ENCODE results near the gene INPP5D. TPM values are rescaled to one million over a fixed set of nuclear protein-coding genes. Genes with fewer than 3 reads are reported as not detected.

Gene INPP5D
- total and polyA plus RNA-seq, 2 donors (not counting 3 experiments of a cell fraction or from before 2014, with no cell fraction given) = 13.9 to 46.6 TPM

DNA sequence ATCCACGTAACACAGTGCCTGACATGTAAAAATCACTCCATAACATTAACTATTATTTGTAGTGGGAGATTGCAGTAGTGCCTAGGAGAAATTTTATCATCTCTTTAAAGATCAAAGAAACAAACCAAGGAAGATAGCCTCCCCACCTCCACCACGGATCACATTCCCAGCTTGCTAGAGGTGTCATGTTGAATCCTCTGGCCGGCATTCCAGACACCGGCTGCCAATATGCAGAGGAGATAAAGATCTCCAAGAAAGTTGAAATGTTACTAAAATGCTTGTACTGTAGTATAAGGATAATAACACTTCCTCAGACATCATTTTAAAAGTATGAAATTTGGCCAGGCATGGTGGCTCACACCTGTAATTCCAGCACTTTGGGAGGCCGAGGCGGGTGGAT, 185.3 kb downstream of the INPP5D start:
- POLR2A ChIA-PET = no interaction called here
- no peaks in the 10 kb centered on the region for H3K79me2 ChIP-seq (ENCODE audit: control insufficient read depth, insufficient read depth, low read length)
- H3K27me3 ChIP-seq (ENCODE audit: control insufficient read depth in 2 of 2, insufficient read depth in 2 of 2, low read length in 2 of 2) = no peaks in the 10 kb centered on the region
- no peak for TF ChIP-seq POLR2A (IDR thresholded peaks at IDR 0.05; ENCODE audit: low read depth, low read length)
- no peak for TF ChIP-seq JUN (IDR thresholded peaks at IDR 0.05; ENCODE audit: borderline replicate concordance, insufficient read depth, insufficient read length, low read depth)
- no peak for TF ChIP-seq FOS (IDR thresholded peaks at IDR 0.05; ENCODE audit: borderline replicate concordance, insufficient read depth, low read length)
- no peak for TF ChIP-seq EZH2 (IDR thresholded peaks at IDR 0.05; ENCODE audit: borderline replicate concordance, low read depth, low read length, severe bottlenecking)
- TF ChIP-seq, protein P1, sequence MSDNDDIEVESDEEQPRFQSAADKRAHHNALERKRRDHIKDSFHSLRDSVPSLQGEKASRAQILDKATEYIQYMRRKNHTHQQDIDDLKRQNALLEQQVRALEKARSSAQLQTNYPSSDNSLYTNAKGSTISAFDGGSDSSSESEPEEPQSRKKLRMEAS (IDR thresholded peaks at IDR 0.05; ENCODE audit: insufficient read depth, insufficient read length) = no peak
- TF ChIP-seq POLR2AphosphoS5 (IDR thresholded peaks at IDR 0.05; ENCODE audit: insufficient read depth, low read depth, low read length) = no peak
- TF ChIP-seq GATA2 (IDR thresholded peaks at IDR 0.05; ENCODE audit: insufficient read depth, insufficient read length, low read depth, low read length) = no peak
- TF ChIP-seq, protein P2, sequence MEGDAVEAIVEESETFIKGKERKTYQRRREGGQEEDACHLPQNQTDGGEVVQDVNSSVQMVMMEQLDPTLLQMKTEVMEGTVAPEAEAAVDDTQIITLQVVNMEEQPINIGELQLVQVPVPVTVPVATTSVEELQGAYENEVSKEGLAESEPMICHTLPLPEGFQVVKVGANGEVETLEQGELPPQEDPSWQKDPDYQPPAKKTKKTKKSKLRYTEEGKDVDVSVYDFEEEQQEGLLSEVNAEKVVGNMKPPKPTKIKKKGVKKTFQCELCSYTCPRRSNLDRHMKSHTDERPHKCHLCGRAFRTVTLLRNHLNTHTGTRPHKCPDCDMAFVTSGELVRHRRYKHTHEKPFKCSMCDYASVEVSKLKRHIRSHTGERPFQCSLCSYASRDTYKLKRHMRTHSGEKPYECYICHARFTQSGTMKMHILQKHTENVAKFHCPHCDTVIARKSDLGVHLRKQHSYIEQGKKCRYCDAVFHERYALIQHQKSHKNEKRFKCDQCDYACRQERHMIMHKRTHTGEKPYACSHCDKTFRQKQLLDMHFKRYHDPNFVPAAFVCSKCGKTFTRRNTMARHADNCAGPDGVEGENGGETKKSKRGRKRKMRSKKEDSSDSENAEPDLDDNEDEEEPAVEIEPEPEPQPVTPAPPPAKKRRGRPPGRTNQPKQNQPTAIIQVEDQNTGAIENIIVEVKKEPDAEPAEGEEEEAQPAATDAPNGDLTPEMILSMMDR (IDR thresholded peaks at IDR 0.05; ENCODE audit: extremely low read depth in 1 of 2, insufficient read depth in 1 of 2, low read depth in 1 of 2, low read length in 2 of 2) = no peak
- no peak for TF ChIP-seq MYC (IDR thresholded peaks at IDR 0.05; ENCODE audit: low read depth, low read length)
- BruUV-seq (replicated peaks) = no TSS peak
- H4K20me1 ChIP-seq (replicated peaks; ENCODE audit: control insufficient read depth, extremely low read depth, insufficient read depth, low read length) = no peaks in the 10 kb centered on the region
- H3K27ac ChIP-seq (ENCODE audit: insufficient read depth, low read depth, low read length) = no peak overlapping the region
- no peaks in the 10 kb centered on the region for H3K9me1 ChIP-seq (replicated peaks; ENCODE audit: control insufficient read depth, extremely low read depth, insufficient read depth, low read length)
- H3K4me1 ChIP-seq (ENCODE audit: control insufficient read depth, extremely low read depth, insufficient read depth, low read length) = peaks cover 9% of the 10 kb centered on the region
- dilution Hi-C loops (cut with MboI; ENCODE audit: extremely low pct_ligation_motif_present, low sequenced_read_pairs) (no loop called here), intact Hi-C loops (cut with micrococcal nuclease) (no loop called here)
- H3K9ac ChIP-seq (replicated peaks; ENCODE audit: extremely low read depth, insufficient read depth, low read length) = no peak overlapping the region
- H3K9me3 ChIP-seq (replicated peaks; ENCODE audit: control insufficient read depth, insufficient read depth, low read length) = no peaks in the 10 kb centered on the region
- no peak overlapping the region for H3K4me3 ChIP-seq (replicated peaks in 1 of 3; ENCODE audit: insufficient read depth in 1 of 3, low read depth in 1 of 3, low read length in 3 of 3)
- DNase-seq (ENCODE audit: low read depth, low spot score) (no peak), FAIRE-seq (no peak)
- CTCF ChIA-PET = no interaction called here
- H2AFZ ChIP-seq (ENCODE audit: low read depth, low read length) = no peak overlapping the region
- H3K4me2 ChIP-seq (ENCODE audit: insufficient read depth, low read length) = no peak overlapping the region
- no peaks in the 10 kb centered on the region for H3K36me3 ChIP-seq (ENCODE audit: control insufficient read depth in 2 of 2, extremely low read depth in 1 of 2, insufficient read depth in 2 of 2, low read length in 2 of 2)

Data from endothelial cell of umbilical vein (primary cell).